Testis (tissue), 3 donors: Measurements from ENCODE around the gene CA10. TPM values are rescaled to one million over a fixed set of nuclear protein-coding genes. Genes with fewer than 3 reads are reported as not detected.

Source experiments
- DNase-seq: peaks from one replicate; pipeline ENCODE4 v3.0.0-alpha.2; 2019
- H3K27ac ChIP-seq, 2 donors: fragments of 200-600 bp; sonication (generic); one replicate each; pipeline ENCODE4 v1.5.1; 2019
- H3K27me3 ChIP-seq: fragments of 200-600 bp; sonication (generic); one replicate; pipeline ENCODE4 v1.5.1; 2019
- H3K36me3 ChIP-seq: fragments of 200-600 bp; sonication (generic); one replicate; pipeline ENCODE4 v1.5.1; 2017; ENCODE audit warnings: low read depth; ENCODE audit errors: missing control alignments
- H3K4me1 ChIP-seq: fragments of 200-600 bp; sonication (generic); one replicate; pipeline ENCODE4 v1.5.1; 2019
- H3K4me3 ChIP-seq, 2 donors: fragments of 200-600 bp; sonication (generic); one replicate each; pipeline ENCODE4 v1.5.1; 2017 to 2019
- H3K9me3 ChIP-seq: fragments of 200-600 bp; sonication (generic); one replicate; pipeline ENCODE4 v1.5.1; 2017
- CTCF ChIP-seq, 3 experiments: fragments of 450-650 bp in 2 of 3; fragments of 200-600 bp in 1 of 3; sonication (generic) in 1 of 3; IDR thresholded peaks; one replicate each; pipeline ENCODE4 v1.5.1; 2016 to 2019; ENCODE audit warnings: antibody characterized with exemption in 3 of 3, mild to moderate bottlenecking in 2 of 3, moderate library complexity in 1 of 3
- POLR2A ChIP-seq: fragments of 450-650 bp; IDR thresholded peaks from one replicate; pipeline ENCODE4 v1.6.1; 2017; ENCODE audit warnings: antibody characterized with exemption, mild to moderate bottlenecking, moderate library complexity
- WGBS, 2 donors: methylation state at CpG; one replicate each; pipeline ENCODE4 v1.1.5; 2018; 5-methylcytosine and 5-hydroxymethylcytosine counted together
- intact Hi-C: fragments of 100-400 bp; cut with DNase I; formaldehyde crosslinking; loops from one replicate; pipeline ENCODE4 v1.15.1; 2023; ENCODE audit warnings: low total_unique reads
- polyA plus RNA-seq: library from polyadenylated mRNA; stranded (reverse); fragments of 350-450 nt; fragmentation: Illumina TruSeq; extraction: RNeasy Lipid Tissue Mini Kit (QIAGEN cat#74804); gene quantifications from one replicate; pipeline ENCODE4 v1.2.3, GENCODE V29; 2014; ENCODE audit warnings: low read depth, low replicate concordance; ENCODE audit not compliant: insufficient read depth
- total RNA-seq, 2 donors: library from RNA; depleted of rRNA; stranded (reverse); fragments of >200 nt; gene quantifications; one replicate each; pipeline ENCODE4 v1.2.3, GENCODE V29; 2016

Gene CA10
- total and polyA plus RNA-seq, 3 donors from 2014 or later, result 5.0 to 30.7 (median 5.3) TPM

- 58 to 73% methylated on average over 5 of the region's 5 CpGs for WGBS, 2 donors
- no peak for DNase-seq
- intact Hi-C loops, result no loop called here
Measured at GRCh38 chr17:52048137-52048898, 110.2 kb downstream of the CA10 start.

GRCh38 chr17:52047086-52047485 is 111.4 kb downstream of the CA10 start:
- Histone ChIP-seq H3K4me3 (no peak overlapping the region), H3K4me1 (no peaks in the 10 kb centered on the region), H3K9me3 (no peaks in the 10 kb centered on the region), H3K27ac (no peak overlapping the region), H3K36me3 (no peaks in the 10 kb centered on the region), H3K27me3 (no peaks in the 10 kb centered on the region)
- DNase-seq, result no peak
- intact Hi-C loops, result no loop called here
- TF ChIP-seq CTCF (IDR thresholded peaks at IDR 0.05) (no peak), POLR2A (no peak)

More at GRCh38 chr17:52048137-52048898, 110.2 kb downstream of the CA10 start:
- H3K27me3 ChIP-seq, result no peaks in the 10 kb centered on the region
- H3K4me1 ChIP-seq, result no peaks in the 10 kb centered on the region
- H3K27ac ChIP-seq, result no peak overlapping the region
- no peak overlapping the region for H3K4me3 ChIP-seq
- no peak for TF ChIP-seq CTCF (IDR thresholded peaks at IDR 0.05)
- no peak for TF ChIP-seq POLR2A
- H3K36me3 ChIP-seq, result no peaks in the 10 kb centered on the region
- no peaks in the 10 kb centered on the region for H3K9me3 ChIP-seq

GRCh38 chr17:52041123-52041617 is 117.3 kb downstream of the CA10 start:
- H3K36me3 ChIP-seq, result no peaks in the 10 kb centered on the region

GRCh38 chr17:52036416-52036815 is 122.1 kb downstream of the CA10 start:
- Histone ChIP-seq H3K4me1 (no peaks in the 10 kb centered on the region), H3K9me3 (no peaks in the 10 kb centered on the region), H3K4me3 (no peak overlapping the region), H3K27me3 (no peaks in the 10 kb centered on the region), H3K27ac (no peak overlapping the region), H3K36me3 (no peaks in the 10 kb centered on the region)
- no peak for DNase-seq
- intact Hi-C loops, result no loop called here
- TF ChIP-seq POLR2A, result no peak
- TF ChIP-seq CTCF (IDR thresholded peaks at IDR 0.05), result no peak

More at GRCh38 chr17:52041123-52041617, 117.3 kb downstream of the CA10 start:
- TF ChIP-seq POLR2A (no peak), CTCF (IDR thresholded peaks at IDR 0.05) (no peak)
- Histone ChIP-seq H3K27me3 (no peaks in the 10 kb centered on the region), H3K4me3 (no peak overlapping the region), H3K27ac (no peak overlapping the region), H3K9me3 (no peaks in the 10 kb centered on the region), H3K4me1 (no peaks in the 10 kb centered on the region)
- no peak for DNase-seq
- WGBS, 2 donors, result 88 to 94% methylated on average over 1 of the region's 1 CpG
- intact Hi-C loops, result no loop called here
